ENCODE measurements around the gene CFAP43. TPM values are rescaled to one million over a fixed set of nuclear protein-coding genes. Genes with fewer than 3 reads are reported as not detected.

Gene CFAP43
- total and polyA plus RNA-seq, 2 of the 8 experiments (the other 6 are each of a cell fraction or from before 2014, with no cell fraction given), result 0.11 to 0.27 TPM

DNA sequence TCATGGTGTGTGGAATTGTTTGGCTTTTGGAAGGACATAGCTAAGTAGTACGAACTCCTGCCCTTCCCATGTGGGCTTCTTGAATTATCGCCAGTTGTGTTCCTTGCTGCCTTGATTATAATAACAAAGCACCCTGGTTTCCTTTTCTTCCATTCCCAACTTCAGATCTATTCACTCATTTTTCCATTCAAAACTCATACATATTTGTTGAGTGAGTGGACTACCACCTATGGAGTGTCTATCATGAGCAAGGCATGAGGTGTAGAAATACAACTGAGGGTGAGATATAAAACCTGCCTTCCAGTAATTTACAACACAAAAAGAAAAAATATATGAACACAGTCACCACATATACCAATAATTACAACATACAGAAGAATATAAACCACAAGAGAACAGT is 141.6 kb downstream of the CFAP43 start:
- ChIA-PET POLR2A (ENCODE audit: partially characterized antibody) (interaction anchor here (0.7 to 1.1 kb wide), 2 partner anchors 9 to 114 kb away, joined by 3 to 5 read pairs; no protein-coding TSS in a partner anchor), CTCF (ENCODE audit: partially characterized antibody) (interaction anchor here (0.8 to 1.8 kb wide), 5 partner anchors 9 to 206 kb away, joined by 3 to 4 read pairs (median 3); partner anchors contain the start of gene SFR1)
- Histone ChIP-seq H2AFZ (ENCODE audit: low read length) (no peak overlapping the region), H2BK15ac (ENCODE audit: low read length) (no peak overlapping the region), H3K79me2 (ENCODE audit: control insufficient read depth in 1 of 2, insufficient read depth in 2 of 2, low read length in 2 of 2) (no peaks in the 10 kb centered on the region), H3K27me3 (replicated peaks in 1 of 4; ENCODE audit: control insufficient read depth in 3 of 4, extremely low read depth in 1 of 4, insufficient read depth in 3 of 4, low read length in 3 of 4) (no peaks in the 10 kb centered on the region), H3K4me2 (ENCODE audit: insufficient read depth in 1 of 2, low read depth in 2 of 2, low read length in 2 of 2) (no peak overlapping the region; a peak in 1 of 4 replicates), H3K23ac (ENCODE audit: insufficient read length) (no peak overlapping the region), H3K4me1 (replicated peaks in 1 of 4; ENCODE audit: control insufficient read depth in 3 of 4, insufficient read depth in 4 of 4, low read length in 3 of 4) (peaks cover 0 to 6% (median 1%) of the 10 kb centered on the region in 4 experiments; a peak in 4 of 7 replicates), H3K23me2 (ENCODE audit: low read depth, low read length) (no peaks in the 10 kb centered on the region; the same call in 1 of the 2 replicates), H2BK20ac (ENCODE audit: low read length) (no peak overlapping the region), H4K5ac (ENCODE audit: insufficient read length, low read depth, low read length) (no peak overlapping the region), H4K20me1 (replicated peaks in 1 of 2; ENCODE audit: control insufficient read depth in 1 of 2, insufficient read depth in 2 of 2, low read length in 2 of 2) (no peaks in the 10 kb centered on the region), H4K91ac (replicated peaks; ENCODE audit: insufficient read length, low read length) (no peak overlapping the region), H2BK120ac (replicated peaks; ENCODE audit: low read depth, low read length) (no peak overlapping the region), H2AK5ac (ENCODE audit: low read depth, low read length) (no peak overlapping the region), H4K8ac (ENCODE audit: extremely low read depth, insufficient read depth, low read length) (no peak overlapping the region), H3K36me3 (ENCODE audit: control insufficient read depth in 2 of 4, insufficient read depth in 4 of 4, low read length in 3 of 4) (no peaks in the 10 kb centered on the region), H3K4ac (replicated peaks; ENCODE audit: insufficient read length, low read depth, low read length) (no peak overlapping the region), H2BK12ac (ENCODE audit: low read depth, low read length) (no peak overlapping the region), H3K56ac (replicated peaks; ENCODE audit: insufficient read length, low read depth, low read length) (no peak overlapping the region), H2BK5ac (ENCODE audit: low read depth, low read length) (0 out of 2 replicates have a peak overlapping the region, but pooled peaks have one; percentile 32), H3K18ac (ENCODE audit: extremely low read depth, low read length) (no peak overlapping the region), H3K27ac (ENCODE audit: low read depth, low read length) (no peak overlapping the region), H3K4me3 (ENCODE audit: extremely low read depth in 1 of 4, insufficient read depth in 2 of 4, low read depth in 3 of 4, low read length in 4 of 4) (no peak overlapping the region), H3K9ac (replicated peaks in 1 of 4; ENCODE audit: extremely low read depth in 1 of 4, low read depth in 3 of 4, low read length in 3 of 4) (no peak overlapping the region), H3K14ac (ENCODE audit: insufficient read length) (no peak overlapping the region), H3K79me1 (ENCODE audit: low read depth, low read length) (no peaks in the 10 kb centered on the region), H3K9me3 (ENCODE audit: insufficient read depth in 2 of 2, low read depth in 1 of 2, low read length in 1 of 2) (no peaks in the 10 kb centered on the region)
- DNase-seq (ENCODE audit: low read depth in 1 of 2, low spot score in 2 of 2), result no peak
- FAIRE-seq, result no peak
- 61% methylated on average over 2 of the region's 2 CpGs; no CpG with 5 or more reads in 1 of the 2 experiments for WGBS, 2 experiments (ENCODE audit: extremely low coverage in 1 of 2, insufficient coverage in 1 of 2, insufficient read length in 1 of 2, insufficient replicate concordance in 2 of 2, low coverage in 1 of 2, low lambda C conversion rate in 2 of 2, missing lambda C conversion rate in 1 of 2)
- TF ChIP-seq SUZ12 (IDR thresholded peaks at IDR 0.05; ENCODE audit: low read length) (no peak), BACH1 (IDR thresholded peaks at IDR 0.05; ENCODE audit: low read length) (no peak), PHF8 (conservative IDR thresholded peaks at IDR 0.05; ENCODE audit: low read depth, low read length) (no peak), JUN (IDR thresholded peaks at IDR 0.05; ENCODE audit: low read depth, low read length) (no peak), RBBP5 (IDR thresholded peaks at IDR 0.05; ENCODE audit: borderline replicate concordance, low read depth, low read length) (no peak), ATF3 (IDR thresholded peaks at IDR 0.05; ENCODE audit: insufficient read depth, low read depth, low read length) (no peak)
- TF ChIP-seq, protein P1, sequence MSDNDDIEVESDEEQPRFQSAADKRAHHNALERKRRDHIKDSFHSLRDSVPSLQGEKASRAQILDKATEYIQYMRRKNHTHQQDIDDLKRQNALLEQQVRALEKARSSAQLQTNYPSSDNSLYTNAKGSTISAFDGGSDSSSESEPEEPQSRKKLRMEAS (IDR thresholded peaks at IDR 0.05), result no peak

Measured in H1 (cell line).